ENCODE data around the gene NMT1.
A peak's percentile ranks its signal among the peaks of the same experiment; 100 is the strongest.
"Not testable (repeated sequence)": the region's sequence is repeated elsewhere in the genome, so short reads cannot be mapped to it uniquely, and the experiment has no call there.

Gene NMT1

DNA sequence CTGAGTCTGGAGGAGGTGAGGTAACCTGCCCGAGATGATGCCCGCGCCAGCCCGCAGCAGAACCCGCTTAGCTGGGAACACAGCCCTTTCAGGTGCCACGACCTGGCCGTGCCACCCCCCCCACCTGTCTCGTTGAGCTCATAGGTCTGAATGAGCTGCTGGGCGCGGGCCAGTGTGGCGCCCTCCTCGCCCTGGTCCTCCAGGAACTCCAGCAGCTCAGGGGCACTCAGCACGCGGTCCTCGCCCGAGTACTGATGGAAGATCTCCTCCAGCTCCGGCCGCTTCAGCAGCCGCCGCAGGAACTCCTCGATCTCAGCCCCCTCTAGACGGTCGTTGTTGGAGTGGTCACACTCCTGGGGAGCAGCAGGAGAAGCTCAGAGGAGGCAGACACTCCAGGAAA is 57.6 kb downstream of the NMT1 start:
- TF ChIP-seq, protein P1, sequence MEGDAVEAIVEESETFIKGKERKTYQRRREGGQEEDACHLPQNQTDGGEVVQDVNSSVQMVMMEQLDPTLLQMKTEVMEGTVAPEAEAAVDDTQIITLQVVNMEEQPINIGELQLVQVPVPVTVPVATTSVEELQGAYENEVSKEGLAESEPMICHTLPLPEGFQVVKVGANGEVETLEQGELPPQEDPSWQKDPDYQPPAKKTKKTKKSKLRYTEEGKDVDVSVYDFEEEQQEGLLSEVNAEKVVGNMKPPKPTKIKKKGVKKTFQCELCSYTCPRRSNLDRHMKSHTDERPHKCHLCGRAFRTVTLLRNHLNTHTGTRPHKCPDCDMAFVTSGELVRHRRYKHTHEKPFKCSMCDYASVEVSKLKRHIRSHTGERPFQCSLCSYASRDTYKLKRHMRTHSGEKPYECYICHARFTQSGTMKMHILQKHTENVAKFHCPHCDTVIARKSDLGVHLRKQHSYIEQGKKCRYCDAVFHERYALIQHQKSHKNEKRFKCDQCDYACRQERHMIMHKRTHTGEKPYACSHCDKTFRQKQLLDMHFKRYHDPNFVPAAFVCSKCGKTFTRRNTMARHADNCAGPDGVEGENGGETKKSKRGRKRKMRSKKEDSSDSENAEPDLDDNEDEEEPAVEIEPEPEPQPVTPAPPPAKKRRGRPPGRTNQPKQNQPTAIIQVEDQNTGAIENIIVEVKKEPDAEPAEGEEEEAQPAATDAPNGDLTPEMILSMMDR (IDR thresholded peaks at IDR 0.05; ENCODE audit: low read length, missing control alignments), result no peak
- no peak for DNase-seq (ENCODE audit: low read depth)
- no peak overlapping the region for H3K4me3 ChIP-seq (replicated peaks; ENCODE audit: low read depth, low read length)

DNA sequence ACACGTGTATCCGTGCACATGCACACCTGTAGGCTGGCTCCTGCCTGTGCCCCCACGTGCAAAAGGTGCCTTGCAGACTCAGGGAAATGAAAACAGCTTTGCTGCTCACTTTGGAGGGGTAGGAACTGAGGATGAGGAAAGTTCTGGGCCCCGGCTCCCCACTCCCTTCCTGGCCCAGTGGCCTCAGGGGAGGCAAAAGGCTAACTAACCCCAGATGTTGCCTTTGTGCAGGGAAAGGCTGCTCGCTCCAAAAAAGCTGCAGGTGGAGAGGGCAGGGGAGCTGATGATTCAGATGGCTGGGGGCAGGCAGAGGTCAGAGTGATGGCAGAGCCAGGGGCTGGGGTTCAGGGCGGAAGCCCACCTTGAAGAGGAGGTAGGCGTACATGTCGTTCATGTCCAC is 58.8 kb downstream of the NMT1 start:
- H3K4me3 ChIP-seq (replicated peaks; ENCODE audit: low read depth, low read length), result no peak overlapping the region
- TF ChIP-seq, protein P1 (IDR thresholded peaks at IDR 0.05; ENCODE audit: low read length, missing control alignments), result no peak
- DNase-seq (ENCODE audit: low read depth), result no peak

DNA sequence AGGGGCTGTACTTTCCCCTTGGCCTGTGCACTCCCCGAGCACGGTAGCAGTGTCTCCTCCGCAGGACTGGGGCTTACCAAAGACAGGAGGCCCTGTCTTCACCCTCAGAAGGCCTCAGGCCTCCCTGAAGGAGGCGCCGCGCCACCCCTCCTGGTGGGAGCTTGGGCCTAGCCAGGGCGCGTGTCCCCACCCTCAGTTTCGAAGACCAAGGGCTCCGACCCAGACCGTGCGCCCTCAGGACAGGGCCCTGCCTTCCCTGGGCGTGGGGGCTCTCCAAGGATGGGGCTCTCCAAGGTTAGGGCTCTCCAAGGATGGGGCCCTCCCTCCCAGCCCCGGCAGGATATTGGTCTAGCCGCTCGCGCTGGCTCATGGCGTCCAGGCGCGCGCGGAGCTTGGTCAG is 59.4 kb downstream of the NMT1 start:
- DNase-seq (ENCODE audit: low read depth), result no peak
- TF ChIP-seq, protein P1 (IDR thresholded peaks at IDR 0.05; ENCODE audit: low read length, missing control alignments), result no peak
- H3K4me3 ChIP-seq (replicated peaks; ENCODE audit: low read depth, low read length), result no peak overlapping the region

DNA sequence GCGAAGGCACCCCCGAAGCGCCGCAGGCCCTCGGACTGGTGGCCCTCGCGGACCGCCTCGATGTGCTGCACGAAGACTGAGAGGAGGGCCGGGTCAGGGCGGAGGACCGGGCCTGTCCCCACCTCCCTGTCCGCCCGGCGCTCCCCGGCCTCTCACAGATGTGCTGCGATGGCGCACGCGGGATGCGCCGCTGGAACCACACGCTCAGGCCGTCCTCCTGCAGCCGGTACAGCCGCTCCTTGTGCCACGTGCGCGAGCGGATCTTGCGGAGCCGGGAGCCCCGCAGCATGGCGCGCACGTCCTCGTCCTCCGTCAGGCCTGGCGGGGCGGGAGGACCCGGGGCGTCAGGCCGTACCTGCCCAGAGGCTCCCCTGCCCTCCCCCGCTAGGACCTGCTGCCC is 59.9 kb downstream of the NMT1 start:
- H3K4me3 ChIP-seq (replicated peaks; ENCODE audit: low read depth, low read length), result no peak overlapping the region
- TF ChIP-seq, protein P1 (IDR thresholded peaks at IDR 0.05; ENCODE audit: low read length, missing control alignments), result no peak
- DNase-seq (ENCODE audit: low read depth), result no peak

DNA sequence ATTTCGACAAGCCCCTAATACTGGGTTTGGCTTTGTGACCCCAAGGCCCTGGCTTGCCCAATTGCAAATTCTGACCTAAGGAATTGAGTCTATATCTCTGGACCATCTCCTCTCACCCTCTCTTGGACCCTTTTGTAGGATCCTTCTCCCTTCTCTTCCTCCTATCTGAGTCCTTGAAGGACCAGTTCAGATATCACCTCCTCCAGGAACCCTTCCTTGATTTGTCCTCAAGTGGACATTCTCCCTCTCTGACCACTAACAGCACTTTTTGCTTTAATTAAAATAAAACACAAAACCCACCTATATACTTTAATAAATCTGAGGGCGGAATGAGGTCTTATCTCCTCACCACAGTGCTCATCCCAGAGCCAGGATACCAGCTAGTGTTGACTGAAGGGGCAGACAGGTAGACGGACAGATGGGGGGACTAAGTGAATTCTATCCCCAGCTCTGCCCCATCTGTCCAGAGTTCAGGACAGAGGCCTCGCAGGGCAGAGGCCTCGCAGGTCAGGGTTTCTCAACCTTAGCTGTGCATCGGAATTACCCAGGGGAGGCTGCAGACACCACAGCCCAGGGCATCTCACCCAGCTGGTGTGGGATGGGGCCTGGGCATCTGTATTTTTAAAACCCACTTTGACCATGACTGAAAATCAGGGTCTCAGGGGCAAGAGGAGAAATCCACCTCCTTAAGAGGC is 62.1 kb downstream of the NMT1 start:
- TF ChIP-seq, protein P1 (IDR thresholded peaks at IDR 0.05; ENCODE audit: low read length, missing control alignments), result no peak
- H3K4me3 ChIP-seq (replicated peaks; ENCODE audit: low read depth, low read length), result no peak overlapping the region
- DNase-seq (ENCODE audit: low read depth), result no peak

DNA sequence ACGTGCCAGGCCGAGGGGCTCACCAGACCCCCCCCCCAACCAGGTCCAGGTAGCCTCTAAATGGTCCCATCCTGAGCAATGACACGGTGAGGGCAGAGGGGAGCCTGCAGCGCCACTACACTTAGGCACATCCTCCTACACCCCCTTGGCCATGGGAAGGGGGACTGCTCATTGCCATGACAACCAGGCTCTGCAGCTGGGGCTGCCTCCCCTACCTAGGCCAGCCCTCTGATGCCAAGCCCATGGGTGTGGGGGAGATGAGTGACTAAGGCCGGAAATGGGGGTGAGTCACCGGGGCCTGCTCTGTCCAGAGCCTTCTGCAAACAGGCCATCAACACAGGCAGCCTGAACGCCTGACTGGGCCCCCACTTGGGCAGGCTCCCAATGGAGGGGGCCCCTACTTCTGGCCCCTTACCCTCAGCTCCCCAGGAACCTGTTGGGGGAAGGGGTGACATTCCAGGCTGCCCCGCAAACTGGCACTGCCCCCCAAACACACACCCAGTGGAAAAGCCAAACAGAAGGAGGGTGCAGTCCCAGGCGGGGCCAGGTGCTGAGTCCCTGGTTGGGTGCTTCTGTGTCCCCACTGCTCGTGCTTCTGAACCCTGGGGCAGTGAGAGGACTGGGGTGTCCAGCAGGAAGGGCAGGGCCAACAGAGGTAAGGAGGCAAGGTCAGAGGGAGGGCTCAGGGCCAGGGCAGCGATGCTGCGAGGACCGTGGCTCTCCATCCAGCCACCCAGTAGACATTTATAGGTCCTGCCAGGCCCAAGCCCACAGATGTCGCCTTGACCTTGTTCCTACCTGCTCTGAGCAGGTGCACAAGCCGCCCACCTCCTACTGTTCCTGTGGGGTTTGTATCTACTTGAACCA is 63.0 kb downstream of the NMT1 start:
- TF ChIP-seq, protein P1 (IDR thresholded peaks at IDR 0.05; ENCODE audit: low read length, missing control alignments), result no peak
- DNase-seq (ENCODE audit: low read depth), result peak; percentile 86
- no peak overlapping the region for H3K4me3 ChIP-seq (replicated peaks; ENCODE audit: low read depth, low read length)

DNA sequence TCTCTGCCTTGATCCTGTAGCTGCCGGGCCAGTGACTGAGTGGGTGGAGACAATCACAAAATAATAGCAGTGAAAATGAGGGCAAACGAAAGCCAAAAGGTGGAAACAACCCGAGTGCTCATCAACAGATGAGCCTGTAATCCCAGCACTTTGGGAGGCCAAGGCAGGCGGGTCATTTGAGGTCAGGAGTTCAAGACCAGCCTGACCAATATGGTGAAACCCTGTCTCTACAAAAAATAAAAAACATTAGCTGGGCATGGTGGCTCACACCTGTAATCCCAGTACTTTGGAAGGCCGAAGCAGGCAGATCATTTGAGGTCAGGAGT is 63.6 kb downstream of the NMT1 start:
- H3K4me3 ChIP-seq (replicated peaks; ENCODE audit: low read depth, low read length), result not testable (repeated sequence)

More for the DNA sequence above, 63.6 kb downstream of the NMT1 start:
- DNase-seq (ENCODE audit: low read depth), result not testable (repeated sequence)

All from fibroblast of pulmonary artery (primary cell).